CD8-positive, alpha-beta memory T cell (primary cell): ENCODE measurements around the gene SNX1. TPM values are rescaled to one million over a fixed set of nuclear protein-coding genes. Genes with fewer than 3 reads are reported as not detected.
"Not testable (repeated sequence)": the region's sequence is repeated elsewhere in the genome, so short reads cannot be mapped to it uniquely, and the experiment has no call there.

Experiments used
- CTCF ChIA-PET: fragments of 350-600 bp; sonication (Branson Sonifier 250); formaldehyde crosslinking; loops from one replicate; lab custom pipeline; 2021; ENCODE audit warnings: antibody characterized with exemption; lab: Charles Lee
- POLR2A ChIA-PET: fragments of 350-600 bp; sonication (Branson Sonifier 250); formaldehyde crosslinking; loops from one replicate; lab custom pipeline; 2021; ENCODE audit warnings: antibody characterized with exemption; lab: Charles Lee
- DNase-seq, 5 donors: peaks; one replicate each; pipeline versions ENCODE4 v3.0.0 to v3.0.0-alpha.2; 2020 to 2022; ENCODE audit warnings: mixed read lengths in 1 of 5
- H3K27ac ChIP-seq: one replicate; pipeline ENCODE4 v1.7.0; 2013; ENCODE audit warnings: low read depth, mild to moderate bottlenecking, low read length, moderate library complexity
- H3K27me3 ChIP-seq: 2 replicates; pipeline ENCODE4 v1.7.0; 2013; ENCODE audit warnings: low read length, mild to moderate bottlenecking; ENCODE audit not compliant: insufficient read depth, poor library complexity, severe bottlenecking
- H3K36me3 ChIP-seq: 2 replicates; pipeline ENCODE4 v1.7.0; 2013; ENCODE audit warnings: mild to moderate bottlenecking, low read length, moderate library complexity; ENCODE audit not compliant: insufficient read depth
- H3K4me1 ChIP-seq: 2 replicates; pipeline ENCODE4 v1.7.0; 2013; ENCODE audit warnings: mild to moderate bottlenecking, low read length, moderate library complexity; ENCODE audit not compliant: insufficient read depth
- H3K4me3 ChIP-seq: 2 replicates; pipeline ENCODE4 v1.7.0; 2013; ENCODE audit warnings: mild to moderate bottlenecking, low read length
- H3K9me3 ChIP-seq: 2 replicates; pipeline ENCODE4 v1.7.0; 2013; ENCODE audit warnings: mild to moderate bottlenecking, low read length
- H3K27ac Mint-ChIP-seq, 8 donors: one replicate each; pipeline ENCODE4 v1.8.0; 2020 to 2021; ENCODE audit warnings: mixed read lengths in 8 of 8, mild to moderate bottlenecking in 6 of 8, inconsistent platforms in 3 of 8, moderate library complexity in 3 of 8
- H3K27me3 Mint-ChIP-seq, 2 donors: one replicate each; pipeline ENCODE4 v1.8.0; 2020 to 2021; ENCODE audit warnings: mixed read lengths in 2 of 2, mild to moderate bottlenecking in 1 of 2, moderate library complexity in 1 of 2
- H3K36me3 Mint-ChIP-seq, 3 donors: one replicate each; pipeline ENCODE4 v1.8.0; 2020 to 2021; ENCODE audit warnings: mixed read lengths in 3 of 3, inconsistent platforms in 1 of 3, mild to moderate bottlenecking in 1 of 3
- H3K4me1 Mint-ChIP-seq, 3 donors: one replicate each; pipeline ENCODE4 v1.8.0; 2020 to 2021; ENCODE audit warnings: mixed read lengths in 3 of 3, inconsistent platforms in 1 of 3, mild to moderate bottlenecking in 1 of 3
- H3K4me3 Mint-ChIP-seq, 7 donors: one replicate each; pipeline ENCODE4 v1.8.0; 2020 to 2021; ENCODE audit warnings: mixed read lengths in 7 of 7, mild to moderate bottlenecking in 6 of 7, moderate library complexity in 4 of 7, inconsistent platforms in 2 of 7
- H3K9me3 Mint-ChIP-seq, 5 donors: one replicate each; pipeline ENCODE4 v1.8.0; 2020 to 2022; ENCODE audit warnings: mixed read lengths in 5 of 5, mild to moderate bottlenecking in 3 of 5, moderate library complexity in 2 of 5, inconsistent platforms in 1 of 5
- polyA plus RNA-seq: library from polyadenylated mRNA; unstranded; fragments of 300-500 nt; fragmentation: Illumina TruSeq; gene quantifications from one replicate; pipeline ENCODE4 v1.2.3, GENCODE V29; 2021
- total RNA-seq, 2 experiments: library from RNA; stranded (reverse); gene quantifications; one replicate each; pipeline ENCODE4 v1.2.3, GENCODE V29; 2021

Gene SNX1
- total and polyA plus RNA-seq, 3 experiments from 2014 or later = 63.4 to 93.6 (median 90.1) TPM

- POLR2A ChIA-PET = interaction anchor here (1.3 kb wide), 1 partner anchor 24 kb away, joined by 4 read pairs; no protein-coding TSS in a partner anchor
These were observed 25.7 kb upstream of the SNX1 start for GRCh38 chr15:64070106-64070505.

GRCh38 chr15:64070965-64071851, 24.6 kb upstream of the SNX1 start:
- Mint-ChIP-seq H3K4me1 (peaks cover 10 to 13% (median 12%) of the 10 kb centered on the region in 3 donors), H3K27me3 (no peaks in the 10 kb centered on the region), H3K27ac (peak overlapping the region in 3 of 8 donors; percentile 5 to 73 (median 12)), H3K4me3 (no peak overlapping the region), H3K9me3 (no peaks in the 10 kb centered on the region), H3K36me3 (peaks cover 0 to 37% (median 9%) of the 10 kb centered on the region in 3 donors)
- Histone ChIP-seq H3K27ac (peak overlapping the region; percentile 45), H3K4me1 (peaks cover 6% of the 10 kb centered on the region), H3K36me3 (peaks cover 3% of the 10 kb centered on the region), H3K9me3 (no peaks in the 10 kb centered on the region), H3K4me3 (no peak overlapping the region), H3K27me3 (no peaks in the 10 kb centered on the region)
- POLR2A ChIA-PET = interaction anchor here (1.3 kb wide), 1 partner anchor 23 kb away, joined by 4 read pairs; no protein-coding TSS in a partner anchor
- CTCF ChIA-PET = interaction anchor here (1.6 to 1.7 kb wide), 2 partner anchors 319 to 461 kb away, joined by 3 to 6 read pairs; no protein-coding TSS in a partner anchor
- no peak for DNase-seq

More at GRCh38 chr15:64070106-64070505, 25.7 kb upstream of the SNX1 start:
- Histone ChIP-seq H3K27ac (peak overlapping the region; percentile 12), H3K4me3 (no peak overlapping the region), H3K9me3 (no peaks in the 10 kb centered on the region), H3K36me3 (peaks cover 3% of the 10 kb centered on the region), H3K4me1 (peaks cover 6% of the 10 kb centered on the region), H3K27me3 (no peaks in the 10 kb centered on the region)
- CTCF ChIA-PET = interaction anchor here (1.0 to 4.9 kb wide), 3 partner anchors 317 to 511 kb away, joined by 3 to 68 read pairs (median 3); no protein-coding TSS in a partner anchor
- Mint-ChIP-seq H3K4me1 (peaks cover 8 to 9% (median 8%) of the 10 kb centered on the region in 3 donors), H3K9me3 (no peaks in the 10 kb centered on the region), H3K27me3 (no peaks in the 10 kb centered on the region), H3K4me3 (no peak overlapping the region), H3K27ac (peak overlapping the region in 2 of 8 donors; percentile 47 to 50), H3K36me3 (peaks cover 0 to 34% (median 6%) of the 10 kb centered on the region in 3 donors)
- DNase-seq = no peak

- Mint-ChIP-seq H3K4me1 (peaks cover 12 to 14% (median 14%) of the 10 kb centered on the region in 3 donors), H3K9me3 (no peaks in the 10 kb centered on the region), H3K27me3 (no peaks in the 10 kb centered on the region), H3K4me3 (no peak overlapping the region), H3K36me3 (peaks cover 0 to 39% (median 10%) of the 10 kb centered on the region in 3 donors), H3K27ac (peak overlapping the region in 2 of 8 donors; percentile 8 to 73)
- Histone ChIP-seq H3K4me1 (peaks cover 6% of the 10 kb centered on the region), H3K9me3 (no peaks in the 10 kb centered on the region), H3K4me3 (no peak overlapping the region), H3K27me3 (no peaks in the 10 kb centered on the region), H3K27ac (peak overlapping the region; percentile 45), H3K36me3 (peaks cover 3% of the 10 kb centered on the region)
- DNase-seq = no peak
- CTCF ChIA-PET = interaction anchor here (1.6 to 1.7 kb wide), 2 partner anchors 320 to 462 kb away, joined by 3 to 6 read pairs; no protein-coding TSS in a partner anchor
- POLR2A ChIA-PET = no interaction called here
These were observed 23.6 kb upstream of the SNX1 start for GRCh38 chr15:64071931-64072765.

GRCh38 chr15:64072812-64073211, 23.0 kb upstream of the SNX1 start:
- H3K27ac Mint-ChIP-seq = peak overlapping the region in 2 of 8 donors; percentile 29 to 50
- peaks cover under 1% of the 10 kb centered on the region for H3K4me1 ChIP-seq
- ChIA-PET CTCF (interaction anchor here (1.6 kb wide), 1 partner anchor 463 kb away, joined by 3 read pairs; no protein-coding TSS in a partner anchor), POLR2A (no interaction called here)
- no peak overlapping the region for H3K27ac ChIP-seq
- H3K4me3 Mint-ChIP-seq = no peak overlapping the region
- no peak for DNase-seq
- no peaks in the 10 kb centered on the region for H3K27me3 ChIP-seq
- H3K36me3 ChIP-seq = peaks cover 3% of the 10 kb centered on the region
- no peaks in the 10 kb centered on the region for H3K9me3 ChIP-seq
- H3K4me1 Mint-ChIP-seq = peaks cover 9 to 15% (median 9%) of the 10 kb centered on the region in 3 donors
- H3K9me3 Mint-ChIP-seq = no peaks in the 10 kb centered on the region
- peaks cover 0 to 45% (median 10%) of the 10 kb centered on the region in 3 donors for H3K36me3 Mint-ChIP-seq
- no peak overlapping the region for H3K4me3 ChIP-seq
- H3K27me3 Mint-ChIP-seq = no peaks in the 10 kb centered on the region

GRCh38 chr15:64073496-64073895, 22.3 kb upstream of the SNX1 start:
- H3K36me3 ChIP-seq, H3K4me3 ChIP-seq, H3K9me3 Mint-ChIP-seq, H3K27ac ChIP-seq, POLR2A ChIA-PET, H3K27ac Mint-ChIP-seq, H3K27me3 Mint-ChIP-seq, DNase-seq, H3K27me3 ChIP-seq, H3K4me3 Mint-ChIP-seq, H3K9me3 ChIP-seq, H3K4me1 ChIP-seq: not testable (repeated sequence)
- H3K4me1 Mint-ChIP-seq = peaks cover 6 to 10% (median 6%) of the 10 kb centered on the region in 3 donors
- CTCF ChIA-PET = interaction anchor here (1.6 kb wide), 1 partner anchor 27 kb away, joined by 5 read pairs; the partner anchor contains the start of gene DAPK2
- H3K36me3 Mint-ChIP-seq = peaks cover 0 to 45% (median 10%) of the 10 kb centered on the region in 3 donors

- no peaks in the 10 kb centered on the region for H3K9me3 Mint-ChIP-seq
- peaks cover 5% of the 10 kb centered on the region for H3K36me3 ChIP-seq
- H3K27ac Mint-ChIP-seq = no peak overlapping the region
- peaks cover 0 to 3% (median 1%) of the 10 kb centered on the region in 3 donors for H3K4me1 Mint-ChIP-seq
- no peak overlapping the region for H3K4me3 ChIP-seq
- ChIA-PET POLR2A (no interaction called here), CTCF (no interaction called here)
- no peak overlapping the region for H3K27ac ChIP-seq
- no peak overlapping the region for H3K4me3 Mint-ChIP-seq
- no peaks in the 10 kb centered on the region for H3K27me3 ChIP-seq
- no peaks in the 10 kb centered on the region for H3K9me3 ChIP-seq
- peaks cover 4 to 47% (median 4%) of the 10 kb centered on the region in 3 donors for H3K36me3 Mint-ChIP-seq
- DNase-seq = no peak
- no peaks in the 10 kb centered on the region for H3K4me1 ChIP-seq
- no peaks in the 10 kb centered on the region for H3K27me3 Mint-ChIP-seq
These were observed 13.0 kb upstream of the SNX1 start for GRCh38 chr15:64082757-64083156.

- H3K9me3 Mint-ChIP-seq = no peaks in the 10 kb centered on the region
- H3K27ac Mint-ChIP-seq = peak overlapping the region in 2 of 8 donors; percentile 69 to 91
- peak overlapping the region in 1 of 7 donors; percentile 19 for H3K4me3 Mint-ChIP-seq
- ChIA-PET POLR2A (interaction anchor here (0.6 kb wide), 1 partner anchor 165 kb away, joined by 5 read pairs; no protein-coding TSS in a partner anchor), CTCF (interaction anchor here (1.4 kb wide), 1 partner anchor 44 kb away, joined by 3 read pairs; no protein-coding TSS in a partner anchor)
- DNase-seq = no peak
- Histone ChIP-seq H3K27me3 (no peaks in the 10 kb centered on the region), H3K4me1 (peaks cover 20% of the 10 kb centered on the region), H3K27ac (no peak overlapping the region), H3K36me3 (peaks cover 9% of the 10 kb centered on the region), H3K4me3 (no peak overlapping the region), H3K9me3 (no peaks in the 10 kb centered on the region)
- peaks cover 8 to 48% (median 13%) of the 10 kb centered on the region in 3 donors for H3K36me3 Mint-ChIP-seq
- peaks cover 38 to 49% (median 44%) of the 10 kb centered on the region in 3 donors for H3K4me1 Mint-ChIP-seq
- H3K27me3 Mint-ChIP-seq = no peaks in the 10 kb centered on the region
These were observed 6.1 kb upstream of the SNX1 start for GRCh38 chr15:64089543-64090280.
